HG03139 (cell line): ENCODE results near the gene SSX5.
"Not testable (repeated sequence)": the region's sequence is repeated elsewhere in the genome, so short reads cannot be mapped to it uniquely, and the experiment has no call there.

ENCODE experiments used
- ATAC-seq: cut with Tn5 transposase; IDR thresholded peaks from one replicate; pipeline ENCODE4 v1.9.1; 2021; ENCODE audit not compliant: unreplicated experiment

The SSX5 gene, protein sequence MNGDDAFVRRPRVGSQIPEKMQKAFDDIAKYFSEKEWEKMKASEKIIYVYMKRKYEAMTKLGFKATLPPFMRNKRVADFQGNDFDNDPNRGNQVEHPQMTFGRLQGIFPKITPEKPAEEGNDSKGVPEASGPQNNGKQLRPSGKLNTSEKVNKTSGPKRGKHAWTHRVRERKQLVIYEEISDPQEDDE

DNA sequence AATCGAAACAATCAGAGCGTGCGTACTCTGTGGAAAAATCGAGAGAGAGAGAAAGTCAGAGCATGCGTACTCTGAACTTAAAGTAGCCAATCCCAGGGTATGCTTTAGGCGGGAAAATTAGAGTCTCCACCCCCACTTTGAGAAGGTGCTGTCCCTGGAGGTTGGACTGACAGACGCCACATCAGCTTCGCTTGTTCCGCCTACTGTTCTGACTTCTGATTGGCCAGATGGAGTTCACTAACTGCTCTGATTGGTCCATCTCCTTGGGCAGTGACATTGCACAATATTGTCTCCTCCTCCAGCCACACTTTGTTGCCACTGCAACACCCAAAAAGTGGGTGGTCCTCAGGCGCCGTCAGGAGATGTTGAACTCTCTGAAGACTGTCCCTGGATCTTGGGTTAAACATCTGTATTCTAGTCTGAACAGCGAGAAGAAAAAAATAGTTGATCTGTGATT, at the start of gene SSX5:
Gene SSX5, minus strand, starts transcription at position 51 of the 457 bp plus-strand sequence. CDS start 1,437 bp downstream, outside the sequence.
- ATAC-seq: no peak

- ATAC-seq: not testable (repeated sequence)
These were observed 27.6 kb upstream of the SSX5 start for GRCh38 chrX:48224196-48224595.

GRCh38 chrX:48214341-48214740, 17.7 kb upstream of the SSX5 start:
- not testable (repeated sequence) for ATAC-seq

GRCh38 chrX:48190024-48190423, 6.6 kb downstream of the SSX5 start:
- not testable (repeated sequence) for ATAC-seq

GRCh38 chrX:48181882-48182281, 14.7 kb downstream of the SSX5 start:
- not testable (repeated sequence) for ATAC-seq

GRCh38 chrX:48180811-48181210, 15.8 kb downstream of the SSX5 start:
- ATAC-seq: no peak

- ATAC-seq: no peak
These were observed 16.9 kb downstream of the SSX5 start for GRCh38 chrX:48179691-48180090.

- not testable (repeated sequence) for ATAC-seq
These were observed 30.3 kb downstream of the SSX5 start for GRCh38 chrX:48166322-48166721.

DNA sequence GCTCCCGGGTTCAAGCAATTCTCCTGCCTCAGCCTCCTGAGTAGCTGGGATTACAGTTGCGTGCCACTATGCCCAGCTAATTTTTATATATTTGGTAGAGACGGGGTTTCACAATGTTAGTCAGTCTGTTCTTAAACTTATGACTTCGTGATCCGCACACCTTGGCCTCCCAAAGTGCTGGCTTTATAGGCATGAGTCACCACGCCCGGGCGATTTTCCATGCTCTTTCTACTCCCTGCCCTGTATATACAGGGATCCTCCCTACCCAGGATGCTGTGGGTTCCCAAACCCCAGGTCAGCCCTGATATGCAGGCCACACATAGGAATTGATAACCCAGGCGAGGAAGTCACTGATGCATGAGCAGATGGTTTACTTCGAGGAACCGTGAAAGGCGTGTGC, 31.4 kb downstream of the SSX5 start:
- no peak for ATAC-seq

- no peak for ATAC-seq
These were observed 40.6 kb downstream of the SSX5 start for GRCh38 chrX:48156014-48156413.

- ATAC-seq: no peak
These were observed 41.8 kb downstream of the SSX5 start for GRCh38 chrX:48154796-48155195.

DNA sequence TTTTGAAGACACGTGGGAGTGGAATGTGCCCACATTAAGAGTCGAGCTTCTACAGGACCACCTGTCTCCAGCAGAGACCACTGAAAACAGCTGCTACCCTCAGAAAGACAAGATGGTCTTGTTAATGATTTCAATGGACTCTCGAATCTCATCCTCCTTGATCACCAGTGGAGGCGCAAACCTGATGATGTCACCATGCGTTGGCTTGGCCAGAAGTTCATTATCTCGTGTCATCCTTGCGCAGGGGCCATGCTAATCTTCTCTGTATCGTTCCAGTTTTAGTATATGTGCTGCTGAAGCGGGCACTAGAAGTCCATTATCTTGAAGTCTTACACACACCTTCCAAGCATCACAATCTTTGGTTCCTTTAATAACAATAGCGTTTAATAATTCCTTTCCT, 42.8 kb downstream of the SSX5 start:
- ATAC-seq: no peak

DNA sequence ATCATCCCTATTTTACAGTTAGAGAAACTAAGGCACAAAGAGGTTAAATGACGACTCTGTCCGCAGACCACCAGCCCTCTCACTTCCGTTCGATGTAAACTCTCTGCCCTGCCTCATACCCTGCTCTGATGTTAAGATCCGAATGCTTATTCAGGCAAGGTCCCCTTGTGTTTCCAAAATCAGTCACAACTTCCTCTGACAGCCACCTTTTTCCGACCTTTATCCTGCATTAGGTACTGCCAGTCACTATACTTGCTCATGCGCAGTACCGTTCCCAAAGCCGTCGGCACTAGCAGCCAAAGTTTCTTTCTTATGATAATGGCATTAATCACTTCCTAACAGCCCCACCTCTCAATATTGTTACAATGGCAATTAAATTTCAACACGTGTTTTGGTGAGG, 53.9 kb downstream of the SSX5 start:
- not testable (repeated sequence) for ATAC-seq

GRCh38 chrX:48141810-48142508, 54.6 kb downstream of the SSX5 start:
- ATAC-seq: not testable (repeated sequence)

DNA sequence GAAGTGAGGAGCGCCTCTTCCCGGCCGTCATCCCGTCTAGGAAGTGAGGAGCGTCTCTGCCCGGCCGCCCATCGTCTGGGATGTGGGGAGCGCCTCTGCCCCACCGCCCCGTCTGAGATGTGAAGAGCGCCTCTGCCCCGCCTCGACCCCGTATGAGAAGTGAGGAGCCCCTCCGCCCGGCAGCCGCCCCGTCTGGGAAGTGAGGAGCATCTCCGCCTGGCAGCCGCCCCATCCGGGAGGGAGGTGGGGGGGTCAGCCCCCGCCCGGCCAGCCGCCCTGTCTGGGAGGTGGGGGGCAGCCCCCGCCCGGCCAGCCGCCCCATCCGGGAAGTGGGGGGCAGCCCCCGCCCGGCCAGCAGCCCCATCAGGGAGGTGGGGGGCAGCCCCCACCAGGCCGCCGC, 57.5 kb downstream of the SSX5 start:
- not testable (repeated sequence) for ATAC-seq
